GF-D8 (cell line): ENCODE data around the gene COL6A3.
"Not testable (repeated sequence)": the region's sequence is repeated elsewhere in the genome, so short reads cannot be mapped to it uniquely, and the experiment has no call there.

ENCODE experiments used
- DNase-seq: peaks from one replicate; lab custom pipeline; 2025; lab: John Stamatoyannopoulos, UW

Gene COL6A3

GRCh38 chr2:237315829-237316225 lies 98.1 kb downstream of the COL6A3 start:
- no peak for DNase-seq

GRCh38 chr2:237315170-237315828 lies 98.7 kb downstream of the COL6A3 start:
- no peak for DNase-seq

- no peak for DNase-seq
Observed at GRCh38 chr2:237314681-237315080, 99.3 kb downstream of the COL6A3 start.

- no peak for DNase-seq
Observed at GRCh38 chr2:237314198-237314597, 99.8 kb downstream of the COL6A3 start.

- no peak for DNase-seq
Observed at GRCh38 chr2:237312021-237312755, 101.8 kb downstream of the COL6A3 start.

- DNase-seq: no peak
Observed at GRCh38 chr2:237310515-237311114, 103.3 kb downstream of the COL6A3 start.

- no peak for DNase-seq
Observed at GRCh38 chr2:237309416-237309815, 104.5 kb downstream of the COL6A3 start.

GRCh38 chr2:237309011-237309410 lies 105.0 kb downstream of the COL6A3 start:
- no peak for DNase-seq

- DNase-seq: no peak
Observed at GRCh38 chr2:237307474-237307873, 106.5 kb downstream of the COL6A3 start.

GRCh38 chr2:237306787-237307170 lies 107.2 kb downstream of the COL6A3 start:
- no peak for DNase-seq

- DNase-seq: no peak
Observed at GRCh38 chr2:237306083-237306786, 107.7 kb downstream of the COL6A3 start.

GRCh38 chr2:237305579-237305978 lies 108.4 kb downstream of the COL6A3 start:
- no peak for DNase-seq

GRCh38 chr2:237304763-237305514 lies 109.0 kb downstream of the COL6A3 start:
- no peak for DNase-seq

GRCh38 chr2:237303244-237303643 lies 110.7 kb downstream of the COL6A3 start:
- not testable (repeated sequence) for DNase-seq

GRCh38 chr2:237301595-237301994 lies 112.4 kb downstream of the COL6A3 start:
- no peak for DNase-seq

- DNase-seq: no peak
Observed at GRCh38 chr2:237300739-237301138, 113.2 kb downstream of the COL6A3 start.

- DNase-seq: no peak
Observed at GRCh38 chr2:237299906-237300305, 114.1 kb downstream of the COL6A3 start.

GRCh38 chr2:237298151-237299118 lies 115.5 kb downstream of the COL6A3 start:
- DNase-seq: no peak

GRCh38 chr2:237297421-237298150 lies 116.4 kb downstream of the COL6A3 start:
- DNase-seq: no peak

- DNase-seq: no peak
Observed at GRCh38 chr2:237296756-237297155, 117.2 kb downstream of the COL6A3 start.
